ENCODE data around the gene GPR82. TPM values are rescaled to one million over a fixed set of nuclear protein-coding genes. Genes with fewer than 3 reads are reported as not detected.
A peak's percentile ranks its signal among the peaks of the same experiment; 100 is the strongest.
"Not testable (repeated sequence)": the region's sequence is repeated elsewhere in the genome, so short reads cannot be mapped to it uniquely, and the experiment has no call there.

The GPR82 gene
- total RNA-seq (under 1 TPM in 3 of 5 donors, not detected in 2; 0.07 to 0.22 (median 0.15) TPM), total RNA-seq (0 to 0.81 (median 0.07) reads per million in 29 experiments)
- total RNA-seq (2013) = 0.11 TPM

- H3K4me3 Mint-ChIP-seq = no peak within 1 kb of the TSS
- ChIA-PET CTCF (no interaction called here), POLR2A (no interaction called here)
Measured at GRCh38 chrX:41723826-41724225, at the start of gene GPR82. TSS of gene GPR82 (plus strand) at chrX:41724181. CDS start at chrX:41727027, 2,846 bp downstream.

GRCh38 chrX:41676361-41676760, 47.6 kb upstream of the GPR82 start:
- H3K4me1 ChIP-seq (ENCODE audit: control insufficient read depth in 1 of 2, extremely low read depth in 1 of 2, insufficient read depth in 2 of 2, low read length in 2 of 2); H3K9me3 Mint-ChIP-seq; ATAC-seq (replicated peaks in 1 of 4); DNase-seq; CTCF ChIA-PET; POLR2A ChIA-PET; H3K4me3 Mint-ChIP-seq; H3K4me3 ChIP-seq (ENCODE audit: control insufficient read depth in 1 of 2, extremely low read depth in 1 of 2, low read length in 1 of 2); H3K27me3 Mint-ChIP-seq; H3K36me3 ChIP-seq (ENCODE audit: control insufficient read depth in 2 of 2, extremely low read depth in 1 of 2, insufficient read depth in 1 of 2, low read length in 1 of 2); H3K27me3 ChIP-seq (replicated peaks in 1 of 2; ENCODE audit: control insufficient read depth in 2 of 2, extremely low read depth in 1 of 2, insufficient read depth in 2 of 2, low read length in 1 of 2); H3K27ac Mint-ChIP-seq; H3K9me3 ChIP-seq; H3K27ac ChIP-seq (ENCODE audit: low read length): not testable (repeated sequence)
- peaks cover 40% of the 10 kb centered on the region for H3K36me3 Mint-ChIP-seq
- 100% methylated on average over 10 of the region's 15 CpGs for WGBS (ENCODE audit: insufficient coverage)
- peaks cover 0 to 12% (median 0%) of the 10 kb centered on the region in 3 donors for H3K4me1 Mint-ChIP-seq

More at GRCh38 chrX:41723826-41724225, at the start of gene GPR82:
- Histone ChIP-seq H3K4me3 (ENCODE audit: control insufficient read depth in 1 of 2, extremely low read depth in 1 of 2, low read length in 1 of 2) (no peak within 1 kb of the TSS), H3K36me3 (ENCODE audit: control insufficient read depth in 2 of 2, extremely low read depth in 1 of 2, insufficient read depth in 1 of 2, low read length in 1 of 2) (peaks cover 0 to 4% of the 10 kb centered on the region in 2 donors), H3K4me1 (ENCODE audit: control insufficient read depth in 1 of 2, extremely low read depth in 1 of 2, insufficient read depth in 2 of 2, low read length in 2 of 2) (peaks cover 2 to 16% of the 10 kb centered on the region in 2 experiments), H3K27me3 (replicated peaks in 1 of 2; ENCODE audit: control insufficient read depth in 2 of 2, extremely low read depth in 1 of 2, insufficient read depth in 2 of 2, low read length in 1 of 2) (no peaks in the 10 kb centered on the region), H3K27ac (ENCODE audit: low read length) (peak within 1 kb of the TSS; percentile 23), H3K9me3 (no peaks in the 10 kb centered on the region)
- H3K36me3 Mint-ChIP-seq = peaks cover 37% of the 10 kb centered on the region
- no peak for ATAC-seq (replicated peaks in 1 of 4)
- peaks cover 12 to 45% (median 30%) of the 10 kb centered on the region in 3 donors for H3K4me1 Mint-ChIP-seq
- peaks cover 0 to 4% (median 4%) of the 10 kb centered on the region in 3 donors for H3K9me3 Mint-ChIP-seq
- DNase-seq = no peak
- peaks cover 0 to 4% of the 10 kb centered on the region in 2 donors for H3K27me3 Mint-ChIP-seq
- H3K27ac Mint-ChIP-seq = peak within 1 kb of the TSS in 1 of 2 donors; percentile 27
- no CpG with 5 or more reads among the region's 2 CpGs for WGBS (ENCODE audit: insufficient coverage)

DNA sequence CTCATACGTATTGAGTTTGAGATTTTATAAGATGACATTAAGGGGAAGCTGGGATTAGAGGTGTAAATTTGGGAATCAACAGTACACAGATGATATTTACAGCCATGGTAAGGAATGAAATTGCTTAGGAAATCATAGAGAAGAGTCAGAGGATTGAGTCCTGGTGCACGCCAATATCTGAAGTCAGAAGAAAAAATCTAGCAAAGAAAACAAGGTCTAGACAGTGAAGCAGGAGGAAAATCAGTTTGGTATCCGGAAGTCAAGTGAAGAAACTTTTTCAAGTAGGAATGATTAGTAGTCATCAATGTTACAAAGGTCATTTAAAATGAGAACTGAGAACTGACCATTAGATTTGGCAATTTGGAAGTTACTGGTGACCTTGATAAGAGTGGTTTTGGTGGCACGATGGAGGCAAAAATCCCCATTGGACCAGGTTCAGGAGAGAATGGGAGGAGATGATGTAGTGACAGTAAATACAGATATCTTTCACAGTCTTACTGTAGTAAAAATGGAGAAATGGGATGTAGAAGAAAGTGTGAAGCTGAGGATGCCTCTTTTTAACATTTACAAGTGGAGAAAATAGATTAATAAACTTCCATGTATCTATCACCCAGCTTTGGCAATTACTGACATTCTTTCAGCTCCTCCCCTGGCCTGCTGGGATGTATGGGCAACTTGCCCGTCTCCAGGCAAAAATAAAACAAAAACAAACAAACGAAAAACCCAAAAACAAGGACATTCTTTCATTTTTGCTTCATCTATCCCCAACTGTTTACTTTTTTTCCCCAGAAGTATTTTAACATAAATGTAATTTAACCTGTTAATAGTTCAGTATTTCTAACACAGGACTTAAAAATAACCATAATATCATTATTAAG, 46.6 kb upstream of the GPR82 start:
- Histone ChIP-seq H3K36me3 (ENCODE audit: control insufficient read depth in 2 of 2, extremely low read depth in 1 of 2, insufficient read depth in 1 of 2, low read length in 1 of 2) (no peaks in the 10 kb centered on the region), H3K4me1 (ENCODE audit: control insufficient read depth in 1 of 2, extremely low read depth in 1 of 2, insufficient read depth in 2 of 2, low read length in 2 of 2) (no peaks in the 10 kb centered on the region), H3K27me3 (replicated peaks in 1 of 2; ENCODE audit: control insufficient read depth in 2 of 2, extremely low read depth in 1 of 2, insufficient read depth in 2 of 2, low read length in 1 of 2) (no peaks in the 10 kb centered on the region), H3K27ac (ENCODE audit: low read length) (no peak overlapping the region), H3K9me3 (no peaks in the 10 kb centered on the region), H3K4me3 (ENCODE audit: control insufficient read depth in 1 of 2, extremely low read depth in 1 of 2, low read length in 1 of 2) (no peak overlapping the region)
- H3K9me3 Mint-ChIP-seq = no peaks in the 10 kb centered on the region
- peaks cover 0 to 10% (median 0%) of the 10 kb centered on the region in 3 donors for H3K4me1 Mint-ChIP-seq
- CTCF ChIA-PET = no interaction called here
- ATAC-seq (replicated peaks in 1 of 4) = no peak
- H3K27me3 Mint-ChIP-seq = peaks cover 0 to 11% of the 10 kb centered on the region in 2 donors
- peaks cover 31% of the 10 kb centered on the region for H3K36me3 Mint-ChIP-seq
- no CpG with 5 or more reads among the region's 6 CpGs for WGBS (ENCODE audit: insufficient coverage)
- H3K4me3 Mint-ChIP-seq = no peak overlapping the region
- DNase-seq = no peak
- H3K27ac Mint-ChIP-seq = no peak overlapping the region
- POLR2A ChIA-PET = no interaction called here

GRCh38 chrX:41684138-41684537, 39.8 kb upstream of the GPR82 start:
- DNase-seq = no peak
- ChIA-PET POLR2A (interaction anchor here in 1 of 2 donors (0.6 kb wide), 1 partner anchor 75 kb away, joined by 3 read pairs; no protein-coding TSS in a partner anchor), CTCF (no interaction called here)
- Mint-ChIP-seq H3K4me1 (peaks cover 0 to 16% (median 4%) of the 10 kb centered on the region in 3 donors), H3K4me3 (no peak overlapping the region), H3K9me3 (no peaks in the 10 kb centered on the region), H3K27me3 (peaks cover 0 to 10% of the 10 kb centered on the region in 2 donors), H3K36me3 (peaks cover 7% of the 10 kb centered on the region), H3K27ac (no peak overlapping the region)
- no peak overlapping the region for H3K4me3 ChIP-seq (ENCODE audit: control insufficient read depth in 1 of 2, extremely low read depth in 1 of 2, low read length in 1 of 2)
- no peaks in the 10 kb centered on the region for H3K9me3 ChIP-seq
- no peak overlapping the region for H3K27ac ChIP-seq (ENCODE audit: low read length)
- whole genome bisulfite sequencing (ENCODE audit: insufficient coverage) = no CpG with 5 or more reads among the region's 3 CpGs
- H3K36me3 ChIP-seq (ENCODE audit: control insufficient read depth in 2 of 2, extremely low read depth in 1 of 2, insufficient read depth in 1 of 2, low read length in 1 of 2) = no peaks in the 10 kb centered on the region
- peaks cover 0 to 6% of the 10 kb centered on the region in 2 experiments for H3K4me1 ChIP-seq (ENCODE audit: control insufficient read depth in 1 of 2, extremely low read depth in 1 of 2, insufficient read depth in 2 of 2, low read length in 2 of 2)
- H3K27me3 ChIP-seq (replicated peaks in 1 of 2; ENCODE audit: control insufficient read depth in 2 of 2, extremely low read depth in 1 of 2, insufficient read depth in 2 of 2, low read length in 1 of 2) = no peaks in the 10 kb centered on the region
- no peak for ATAC-seq (replicated peaks in 1 of 4)

- peaks cover 0 to 18% (median 8%) of the 10 kb centered on the region in 3 donors for H3K4me1 Mint-ChIP-seq
- Histone ChIP-seq H3K27ac (ENCODE audit: low read length) (no peak overlapping the region), H3K36me3 (ENCODE audit: control insufficient read depth in 2 of 2, extremely low read depth in 1 of 2, insufficient read depth in 1 of 2, low read length in 1 of 2) (no peaks in the 10 kb centered on the region), H3K4me1 (ENCODE audit: control insufficient read depth in 1 of 2, extremely low read depth in 1 of 2, insufficient read depth in 2 of 2, low read length in 2 of 2) (peaks cover 0 to 7% of the 10 kb centered on the region in 2 experiments), H3K9me3 (no peaks in the 10 kb centered on the region), H3K27me3 (replicated peaks in 1 of 2; ENCODE audit: control insufficient read depth in 2 of 2, extremely low read depth in 1 of 2, insufficient read depth in 2 of 2, low read length in 1 of 2) (no peaks in the 10 kb centered on the region), H3K4me3 (ENCODE audit: control insufficient read depth in 1 of 2, extremely low read depth in 1 of 2, low read length in 1 of 2) (no peak overlapping the region)
- peaks cover 6% of the 10 kb centered on the region for H3K36me3 Mint-ChIP-seq
- ATAC-seq (replicated peaks in 1 of 4) (no peak), DNase-seq (no peak)
- no peak overlapping the region for H3K27ac Mint-ChIP-seq
- no CpG with 5 or more reads among the region's 2 CpGs for WGBS (ENCODE audit: insufficient coverage)
- H3K4me3 Mint-ChIP-seq = no peak overlapping the region
- CTCF ChIA-PET = no interaction called here
- no peaks in the 10 kb centered on the region for H3K9me3 Mint-ChIP-seq
- POLR2A ChIA-PET = interaction anchor here in 1 of 2 donors (0.6 kb wide), 1 partner anchor 74 kb away, joined by 3 read pairs; no protein-coding TSS in a partner anchor
- H3K27me3 Mint-ChIP-seq = peaks cover 0 to 10% of the 10 kb centered on the region in 2 donors
Measured at GRCh38 chrX:41684940-41685339, 39.0 kb upstream of the GPR82 start.

- Histone ChIP-seq H3K4me3 (ENCODE audit: control insufficient read depth in 1 of 2, extremely low read depth in 1 of 2, low read length in 1 of 2) (no peak overlapping the region), H3K4me1 (ENCODE audit: control insufficient read depth in 1 of 2, extremely low read depth in 1 of 2, insufficient read depth in 2 of 2, low read length in 2 of 2) (peaks cover 0 to 8% of the 10 kb centered on the region in 2 experiments), H3K27me3 (replicated peaks in 1 of 2; ENCODE audit: control insufficient read depth in 2 of 2, extremely low read depth in 1 of 2, insufficient read depth in 2 of 2, low read length in 1 of 2) (no peaks in the 10 kb centered on the region), H3K9me3 (no peaks in the 10 kb centered on the region), H3K36me3 (ENCODE audit: control insufficient read depth in 2 of 2, extremely low read depth in 1 of 2, insufficient read depth in 1 of 2, low read length in 1 of 2) (no peaks in the 10 kb centered on the region), H3K27ac (ENCODE audit: low read length) (no peak overlapping the region)
- Mint-ChIP-seq H3K27ac (no peak overlapping the region), H3K27me3 (peaks cover 0 to 7% of the 10 kb centered on the region in 2 donors), H3K4me1 (peaks cover 8 to 27% (median 14%) of the 10 kb centered on the region in 3 donors), H3K4me3 (no peak overlapping the region), H3K9me3 (no peaks in the 10 kb centered on the region), H3K36me3 (peaks cover 3% of the 10 kb centered on the region)
- CTCF ChIA-PET = interaction anchor here in 1 of 2 donors (0.6 kb wide), 1 partner anchor 47 kb away, joined by 5 read pairs; no protein-coding TSS in a partner anchor
- POLR2A ChIA-PET = interaction anchor here in 1 of 2 donors (0.6 kb wide), 1 partner anchor 195 kb away, joined by 11 read pairs; no protein-coding TSS in a partner anchor
- no peak for DNase-seq
- ATAC-seq (replicated peaks in 1 of 4) = no peak
- no CpG with 5 or more reads among the region's 4 CpGs for WGBS (ENCODE audit: insufficient coverage)
Measured at GRCh38 chrX:41686788-41687187, 37.2 kb upstream of the GPR82 start.
